Measurements from ENCODE around the gene EED. TPM values are rescaled to one million over a fixed set of nuclear protein-coding genes. Genes with fewer than 3 reads are reported as not detected.

Gene EED
- total RNA-seq, 6 donors from 2014 or later: 6.7 to 43.1 (median 16.0) TPM

GRCh38 chr11:86292912-86293616 lies 48.5 kb downstream of the EED start:
- ATAC-seq (ENCODE audit: low FRiP score in 2 of 2): no peak
- TF ChIP-seq EP300 (IDR thresholded peaks at IDR 0.05) (no peak), POLR2A (IDR thresholded peaks at IDR 0.05) (no peak), CTCF (IDR thresholded peaks at IDR 0.05) (no peak), POLR2AphosphoS5 (IDR thresholded peaks at IDR 0.05) (no peak)
- no peaks in the 10 kb centered on the region for H3K9me3 ChIP-seq
- H3K4me1 ChIP-seq: no peaks in the 10 kb centered on the region
- no peaks in the 10 kb centered on the region for H3K36me3 ChIP-seq
- H3K27me3 ChIP-seq: no peaks in the 10 kb centered on the region
- no peak overlapping the region for H3K27ac ChIP-seq
- DNase-seq: no peak
- WGBS, 2 donors: 83 to 84% methylated on average over 6 of the region's 6 CpGs
- no peak overlapping the region for H3K4me3 ChIP-seq

- Histone ChIP-seq H3K27me3 (no peaks in the 10 kb centered on the region), H3K4me1 (no peaks in the 10 kb centered on the region), H3K27ac (no peak overlapping the region), H3K4me3 (no peak overlapping the region), H3K36me3 (no peaks in the 10 kb centered on the region), H3K9me3 (no peaks in the 10 kb centered on the region)
- TF ChIP-seq CTCF (IDR thresholded peaks at IDR 0.05) (no peak), POLR2A (IDR thresholded peaks at IDR 0.05) (no peak), POLR2AphosphoS5 (IDR thresholded peaks at IDR 0.05) (no peak)
- no peak for DNase-seq
- no peak for ATAC-seq (ENCODE audit: low FRiP score in 2 of 2)
These were observed 49.5 kb downstream of the EED start for GRCh38 chr11:86294026-86294425.

- no peaks in the 10 kb centered on the region for H3K27me3 ChIP-seq
- ATAC-seq (ENCODE audit: low FRiP score in 2 of 2) (no peak), DNase-seq (no peak)
- peaks cover 11 to 20% (median 15%) of the 10 kb centered on the region in 4 donors for H3K4me1 ChIP-seq
- peak overlapping the region in 3 of 4 donors; percentile 68 to 86 (median 77) for H3K4me3 ChIP-seq
- 2% methylated on average over 6 of the region's 6 CpGs for WGBS, 2 donors
- peak overlapping the region in 3 of 4 donors; percentile 90 to 93 (median 92) for H3K27ac ChIP-seq
- H3K36me3 ChIP-seq: no peaks in the 10 kb centered on the region
- TF ChIP-seq CTCF (IDR thresholded peaks at IDR 0.05) (no peak), POLR2A (IDR thresholded peaks at IDR 0.05) (no peak), POLR2AphosphoS5 (IDR thresholded peaks at IDR 0.05) (no peak), EP300 (IDR thresholded peaks at IDR 0.05) (no peak)
- no peaks in the 10 kb centered on the region for H3K9me3 ChIP-seq
These were observed 57.2 kb downstream of the EED start for GRCh38 chr11:86301742-86302091.

GRCh38 chr11:86302092-86302793 lies 57.7 kb downstream of the EED start, which contains the start of gene HIKESHI:
TSS of gene HIKESHI (plus strand) at chr11:86302240. CDS start at chr11:86302449, 209 bp downstream.
- Histone ChIP-seq H3K36me3 (no peaks in the 10 kb centered on the region), H3K27me3 (no peaks in the 10 kb centered on the region), H3K27ac (peak within 1 kb of the TSS; percentile 84 to 93 (median 91)), H3K9me3 (no peaks in the 10 kb centered on the region), H3K4me1 (peaks cover 11 to 20% (median 15%) of the 10 kb centered on the region in 4 donors), H3K4me3 (peak within 1 kb of the TSS; percentile 68 to 86 (median 74))
- peak; percentile 98 to 100 for ATAC-seq (ENCODE audit: low FRiP score in 2 of 2)
- 0% methylated on average over 26 to 30 of the region's 30 CpGs for WGBS, 2 donors
- TF ChIP-seq CTCF (IDR thresholded peaks at IDR 0.05) (no peak), POLR2A (IDR thresholded peaks at IDR 0.05) (peak; percentile 19 to 66 (median 48)), POLR2AphosphoS5 (IDR thresholded peaks at IDR 0.05) (peak; percentile 74 to 78)
- peak; percentile 81 to 100 for DNase-seq
